HCT116 (cell line): ENCODE measurements around the gene NPEPL1. TPM values are rescaled to one million over a fixed set of nuclear protein-coding genes. Genes with fewer than 3 reads are reported as not detected.

Source experiments
- ATAC-seq: fragments of 200-7000 bp; cut with Tn5 transposase; 2 replicates; pipeline ENCODE4 v1.9.1; 2020; ENCODE audit warnings: mild to moderate bottlenecking, moderate library complexity
- BruUV-seq: library from RNA; stranded (reverse); fragments of 400-500 nt; replicated peaks from 2 replicates; lab custom pipeline; 2021; lab: Mats Ljungman, UMichigan
- CTCF ChIA-PET: fragments of 300-600 bp; sonication (Branson Sonifier 250); formaldehyde crosslinking; loops from one replicate; lab custom pipeline; 2021; ENCODE audit warnings: antibody characterized with exemption; lab: Charles Lee
- POLR2A ChIA-PET: fragments of 300-600, 350-600 bp; sonication (Branson Sonifier 250); formaldehyde crosslinking; loops from one replicate; lab custom pipeline; 2021; ENCODE audit warnings: antibody characterized with exemption; lab: Charles Lee
- RAD21 ChIA-PET, 2 experiments: fragments of 300-600 bp; sonication (Branson Sonifier 250); formaldehyde crosslinking; loops; one replicate each; lab custom pipeline; 2023; ENCODE audit warnings: low total read pairs in 2 of 2; ENCODE audit not compliant: uncharacterized antibody in 2 of 2, unreplicated experiment in 2 of 2, low non-redundant PET in 1 of 2; lab: Charles Lee
- DNase-seq: peaks from one replicate; pipeline ENCODE4 v3.0.0-alpha.2; 2010; ENCODE audit warnings: low read depth, low spot score
- H2AFZ ChIP-seq: fragments of 200-600 bp; shearing (Covaris generic), sonication (generic); 2 replicates; pipeline ENCODE4 v1.6.1; 2017; ENCODE audit warnings: low read depth, mixed run types, mixed read lengths, antibody characterized with exemption, low read length; ENCODE audit not compliant: poor library complexity, severe bottlenecking
- H3K27ac ChIP-seq: 2 replicates; pipeline ENCODE4 v1.5.1; 2012; ENCODE audit warnings: low read depth, low read length
- H3K27me3 ChIP-seq: fragments of 200-600 bp; sonication (generic); 2 replicates; pipeline ENCODE4 v1.6.1; 2016; ENCODE audit warnings: mixed run types, low read length, mixed read lengths; ENCODE audit not compliant: insufficient read depth
- H3K36me3 ChIP-seq, 2 experiments: fragments of 200-500 bp in 1 of 2; fragments of 200-600 bp in 1 of 2; sonication (Bioruptor generic) in 1 of 2; sonication (generic) in 1 of 2; 2 replicates each; pipeline versions ENCODE4 v1.5.1 to v1.6.1; 2014 to 2016; ENCODE audit warnings: low read length in 2 of 2, inconsistent platforms in 1 of 2, mixed read lengths in 1 of 2, mixed run types in 1 of 2; ENCODE audit not compliant: insufficient read depth in 2 of 2, control insufficient read depth in 1 of 2
- H3K4me1 ChIP-seq, 2 experiments: fragments of 200-600 bp in 1 of 2; sonication (generic) in 1 of 2; 2 replicates each; pipeline versions ENCODE4 v1.5.1 to v1.6.1; 2012 to 2017; ENCODE audit warnings: low read length in 2 of 2, inconsistent platforms in 1 of 2, mild to moderate bottlenecking in 1 of 2, mixed read lengths in 1 of 2, mixed run types in 1 of 2, moderate library complexity in 1 of 2; ENCODE audit not compliant: insufficient read depth in 2 of 2, control insufficient read depth in 1 of 2
- H3K4me2 ChIP-seq: fragments of 200-600 bp; sonication (generic); 2 replicates; pipeline ENCODE4 v1.6.1; 2017; ENCODE audit warnings: mixed run types, low read length, mixed read lengths
- H3K4me3 ChIP-seq, 2 experiments: fragments of 200-600 bp in 1 of 2; sonication (generic) in 1 of 2; replicated peaks in 1 of 2; 2 replicates each; pipeline ENCODE4 v1.5.1; 2011 to 2016; ENCODE audit warnings: low read length in 2 of 2, control low read depth in 1 of 2, low read depth in 1 of 2, mild to moderate bottlenecking in 1 of 2, mixed read lengths in 1 of 2, mixed run types in 1 of 2
- H3K79me2 ChIP-seq: fragments of 200-600 bp; sonication (generic); 2 replicates; pipeline ENCODE4 v1.6.1; 2017; ENCODE audit warnings: mild to moderate bottlenecking, mixed run types, low read length, moderate library complexity, mixed read lengths; ENCODE audit not compliant: insufficient read depth
- H3K9ac ChIP-seq: fragments of 200-600 bp; sonication (generic); 2 replicates; pipeline ENCODE4 v1.6.1; 2016; ENCODE audit warnings: low read length, mixed read lengths
- H3K9me2 ChIP-seq: fragments of 200-600 bp; sonication (generic), shearing (Covaris generic); 2 replicates; pipeline ENCODE4 v1.6.1; 2017; ENCODE audit warnings: mixed run types, mild to moderate bottlenecking, moderate library complexity; ENCODE audit not compliant: insufficient read depth
- H3K9me3 ChIP-seq, 2 experiments: fragments of 200-500 bp in 1 of 2; fragments of 200-600 bp in 1 of 2; sonication (Bioruptor generic) in 1 of 2; sonication (generic) in 1 of 2; 2 replicates each; pipeline ENCODE4 v1.6.1; 2014 to 2017; ENCODE audit warnings: low read length in 2 of 2, mixed read lengths in 2 of 2, inconsistent platforms in 1 of 2, low read depth in 1 of 2, mild to moderate bottlenecking in 1 of 2, mixed run types in 1 of 2, moderate library complexity in 1 of 2; ENCODE audit not compliant: control insufficient read depth in 1 of 2, insufficient read depth in 1 of 2
- H4K20me1 ChIP-seq: fragments of 200-600 bp; sonication (generic), shearing (Covaris generic); 2 replicates; pipeline ENCODE4 v1.6.1; 2017; ENCODE audit warnings: mixed run types, mild to moderate bottlenecking, moderate library complexity; ENCODE audit not compliant: insufficient read depth
- CEBPB ChIP-seq: IDR thresholded peaks from 2 replicates; pipeline ENCODE4 v1.6.1; 2012; ENCODE audit warnings: low read depth
- EGR1 ChIP-seq: IDR thresholded peaks from 2 replicates; pipeline ENCODE4 v1.6.1; 2012; ENCODE audit warnings: low read depth
- ELF1 ChIP-seq: IDR thresholded peaks from 2 replicates; pipeline ENCODE4 v1.6.1; 2012; ENCODE audit warnings: low read depth, borderline replicate concordance
- EZH2 ChIP-seq: fragments of 200-600 bp; sonication (generic); IDR thresholded peaks from 2 replicates; pipeline ENCODE4 v1.6.1; 2017; ENCODE audit warnings: antibody characterized with exemption, mixed run types
- FOSL1 ChIP-seq: IDR thresholded peaks from 2 replicates; pipeline ENCODE4 v1.6.1; 2012; ENCODE audit warnings: low read depth
- POLR2AphosphoS5 ChIP-seq: IDR thresholded peaks from 2 replicates; pipeline ENCODE4 v1.6.1; 2011; ENCODE audit warnings: mild to moderate bottlenecking, low read depth, low read length, moderate library complexity
- REST ChIP-seq: IDR thresholded peaks from 2 replicates; pipeline ENCODE4 v1.6.1; 2012; ENCODE audit warnings: low read depth
- SRF ChIP-seq: IDR thresholded peaks from 2 replicates; pipeline ENCODE4 v1.6.1; 2012; ENCODE audit warnings: low read depth
- TCF7L2 ChIP-seq: IDR thresholded peaks from 2 replicates; pipeline ENCODE4 v1.7.0; 2011; ENCODE audit warnings: borderline replicate concordance, inconsistent platforms; ENCODE audit not compliant: insufficient read depth, insufficient read length; ENCODE audit errors: extremely low read depth
- intact Hi-C: fragments of 100-400 bp; cut with micrococcal nuclease; formaldehyde crosslinking; loops from 2 replicates; pipeline ENCODE4 v1.10.0; 2022
- total RNA-seq: library from RNA; stranded (reverse); gene quantifications from one replicate; pipeline ENCODE4 v1.2.1, GENCODE V29; 2021; ENCODE audit not compliant: unreplicated experiment
- TF ChIP-seq, protein P1 (sequence below): IDR thresholded peaks from 2 replicates; pipeline ENCODE4 v1.6.1; 2011; ENCODE audit warnings: mild to moderate bottlenecking, low read length, moderate library complexity; ENCODE audit not compliant: insufficient replicate concordance; ENCODE audit errors: extremely low read depth

The NPEPL1 gene
- total RNA-seq, 1 experiment from 2014 or later = 16.6 TPM

- H3K79me2 ChIP-seq = no peaks in the 10 kb centered on the region
- ATAC-seq (no peak), DNase-seq (no peak)
- no peaks in the 10 kb centered on the region for H3K9me3 ChIP-seq
- intact Hi-C loops = no loop called here
- POLR2A ChIA-PET = no interaction called here
- no peak overlapping the region for H3K27ac ChIP-seq
- RAD21 ChIA-PET = no interaction called here
- H3K4me1 ChIP-seq = peaks cover 7 to 8% of the 10 kb centered on the region in 2 experiments
- H3K4me2 ChIP-seq = no peak overlapping the region
- H3K9me2 ChIP-seq = no peaks in the 10 kb centered on the region
- no peak overlapping the region for H2AFZ ChIP-seq
- no TSS peak for BruUV-seq
- H3K9ac ChIP-seq = no peak overlapping the region
- H3K27me3 ChIP-seq = no peaks in the 10 kb centered on the region
- H4K20me1 ChIP-seq = no peaks in the 10 kb centered on the region
- CTCF ChIA-PET = no interaction called here
- peaks cover 0 to 2% of the 10 kb centered on the region in 2 experiments; a peak in 1 of 4 replicates for H3K36me3 ChIP-seq
- TF ChIP-seq REST (no peak), POLR2AphosphoS5 (no peak), CEBPB (no peak), TCF7L2 (no peak), EZH2 (no peak), EGR1 (no peak), FOSL1 (no peak), ELF1 (no peak), SRF (no peak)
- TF ChIP-seq, protein P1, sequence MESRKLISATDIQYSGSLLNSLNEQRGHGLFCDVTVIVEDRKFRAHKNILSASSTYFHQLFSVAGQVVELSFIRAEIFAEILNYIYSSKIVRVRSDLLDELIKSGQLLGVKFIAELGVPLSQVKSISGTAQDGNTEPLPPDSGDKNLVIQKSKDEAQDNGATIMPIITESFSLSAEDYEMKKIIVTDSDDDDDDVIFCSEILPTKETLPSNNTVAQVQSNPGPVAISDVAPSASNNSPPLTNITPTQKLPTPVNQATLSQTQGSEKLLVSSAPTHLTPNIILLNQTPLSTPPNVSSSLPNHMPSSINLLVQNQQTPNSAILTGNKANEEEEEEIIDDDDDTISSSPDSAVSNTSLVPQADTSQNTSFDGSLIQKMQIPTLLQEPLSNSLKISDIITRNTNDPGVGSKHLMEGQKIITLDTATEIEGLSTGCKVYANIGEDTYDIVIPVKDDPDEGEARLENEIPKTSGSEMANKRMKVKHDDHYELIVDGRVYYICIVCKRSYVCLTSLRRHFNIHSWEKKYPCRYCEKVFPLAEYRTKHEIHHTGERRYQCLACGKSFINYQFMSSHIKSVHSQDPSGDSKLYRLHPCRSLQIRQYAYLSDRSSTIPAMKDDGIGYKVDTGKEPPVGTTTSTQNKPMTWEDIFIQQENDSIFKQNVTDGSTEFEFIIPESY = no peak
- H3K4me3 ChIP-seq = no peak overlapping the region
These were observed 5.5 kb downstream of the NPEPL1 start for GRCh38 chr20:58697867-58698703.
